Measurements from ENCODE around the gene MEGF9.

DNA sequence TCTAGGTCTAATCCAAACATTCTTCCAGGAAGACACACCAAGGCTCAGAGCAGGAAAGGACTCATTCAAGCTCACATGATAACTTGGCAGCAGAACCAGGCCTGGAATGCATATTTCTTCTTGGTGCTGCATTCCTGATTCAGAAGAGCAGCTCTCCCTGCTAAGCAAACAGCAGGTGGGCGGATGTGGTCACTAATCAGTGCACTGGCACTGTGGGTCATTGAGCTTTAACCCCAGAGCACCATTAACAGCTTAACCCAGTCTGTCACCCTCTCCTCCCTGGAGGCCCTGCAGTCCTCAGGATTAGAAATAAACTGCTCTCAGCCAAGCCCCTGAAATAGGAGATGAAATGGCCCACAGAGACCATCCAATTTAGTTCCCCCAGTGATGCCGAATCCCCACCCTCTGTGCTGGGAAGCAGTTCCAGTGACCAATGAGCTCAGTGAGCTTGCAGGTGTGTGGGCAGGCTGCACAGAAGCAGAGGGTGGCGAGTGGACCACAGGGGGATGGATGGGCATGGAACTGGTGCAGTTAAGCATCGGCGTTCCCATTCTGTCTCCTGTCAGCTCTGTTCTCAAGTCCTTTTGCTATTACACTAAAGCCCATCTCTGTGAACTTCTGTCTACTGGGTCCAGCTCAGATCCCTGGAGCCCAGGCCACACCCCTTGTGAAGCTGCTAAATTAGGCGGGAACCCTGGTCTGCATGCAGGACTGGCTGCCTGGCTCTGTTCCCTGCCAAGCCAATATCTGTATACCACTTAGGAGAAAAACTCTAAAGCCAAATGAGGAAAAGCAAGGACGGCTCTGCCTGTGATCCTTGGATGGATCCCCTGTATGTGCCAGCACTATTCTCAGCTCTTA is 16.6 kb upstream of the MEGF9 start:
- TF ChIP-seq EP300 (IDR thresholded peaks at IDR 0.05) (no peak), CTCF (IDR thresholded peaks at IDR 0.05) (no peak), POLR2A (IDR thresholded peaks at IDR 0.05) (no peak)

All from tibial nerve (tissue), 4 donors.